ENCODE measurements around the gene CALN1. TPM values are rescaled to one million over a fixed set of nuclear protein-coding genes. Genes with fewer than 3 reads are reported as not detected.

CALN1 gene
- polyA plus RNA-seq, 1 donor (not counting 4 experiments of a cell fraction or from before 2014, with no cell fraction given): not detected

DNA sequence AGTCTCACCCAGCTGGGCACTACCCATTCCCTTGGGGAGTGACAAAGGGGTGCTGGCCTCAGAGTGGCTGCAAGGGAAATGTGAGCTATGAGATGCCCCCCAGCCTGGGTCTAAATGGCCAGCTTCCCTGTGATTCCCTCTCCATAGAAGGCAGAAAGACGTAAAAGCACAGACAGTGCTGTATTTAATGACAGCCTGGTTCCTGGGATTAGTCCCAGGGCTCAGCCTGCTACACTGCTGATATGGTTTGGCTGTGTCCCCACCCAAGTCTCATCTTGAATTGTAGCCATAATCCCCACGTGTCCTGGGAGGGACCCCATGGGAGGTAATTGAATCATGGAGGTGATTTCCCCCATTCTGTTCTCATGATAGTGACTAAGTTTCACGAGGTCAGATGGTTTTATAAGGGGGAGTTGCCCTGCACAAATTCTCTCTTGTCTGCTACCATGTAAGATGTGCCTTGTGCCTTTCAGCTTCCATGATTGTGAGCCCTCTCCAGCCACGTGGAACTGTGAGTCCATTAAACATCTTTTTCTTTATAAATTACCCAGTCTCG lies 23.9 kb upstream of the CALN1 start:
- DNase-seq (ENCODE audit: low read depth, low spot score): no peak
- no peak for FAIRE-seq
- no peak overlapping the region for H3K4me3 ChIP-seq (ENCODE audit: control insufficient read depth in 2 of 3, extremely low read depth in 1 of 3, insufficient read depth in 2 of 3, low read depth in 1 of 3, low read length in 3 of 3)
- H4K20me1 ChIP-seq (ENCODE audit: control insufficient read depth, extremely low read depth, insufficient read depth, low read length): no peaks in the 10 kb centered on the region
- TF ChIP-seq, protein P1, sequence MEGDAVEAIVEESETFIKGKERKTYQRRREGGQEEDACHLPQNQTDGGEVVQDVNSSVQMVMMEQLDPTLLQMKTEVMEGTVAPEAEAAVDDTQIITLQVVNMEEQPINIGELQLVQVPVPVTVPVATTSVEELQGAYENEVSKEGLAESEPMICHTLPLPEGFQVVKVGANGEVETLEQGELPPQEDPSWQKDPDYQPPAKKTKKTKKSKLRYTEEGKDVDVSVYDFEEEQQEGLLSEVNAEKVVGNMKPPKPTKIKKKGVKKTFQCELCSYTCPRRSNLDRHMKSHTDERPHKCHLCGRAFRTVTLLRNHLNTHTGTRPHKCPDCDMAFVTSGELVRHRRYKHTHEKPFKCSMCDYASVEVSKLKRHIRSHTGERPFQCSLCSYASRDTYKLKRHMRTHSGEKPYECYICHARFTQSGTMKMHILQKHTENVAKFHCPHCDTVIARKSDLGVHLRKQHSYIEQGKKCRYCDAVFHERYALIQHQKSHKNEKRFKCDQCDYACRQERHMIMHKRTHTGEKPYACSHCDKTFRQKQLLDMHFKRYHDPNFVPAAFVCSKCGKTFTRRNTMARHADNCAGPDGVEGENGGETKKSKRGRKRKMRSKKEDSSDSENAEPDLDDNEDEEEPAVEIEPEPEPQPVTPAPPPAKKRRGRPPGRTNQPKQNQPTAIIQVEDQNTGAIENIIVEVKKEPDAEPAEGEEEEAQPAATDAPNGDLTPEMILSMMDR (optimal IDR thresholded peaks at IDR 0.05 in 1 of 3, IDR thresholded peaks at IDR 0.05 in 1 of 3, conservative IDR thresholded peaks at IDR 0.05 in 1 of 3; ENCODE audit: extremely low read depth in 1 of 3, insufficient read depth in 2 of 3, low read length in 3 of 3): no peak
- no peak for TF ChIP-seq EZH2 (IDR thresholded peaks at IDR 0.05; ENCODE audit: low read length)
- dilution Hi-C loops (cut with MboI; ENCODE audit: extremely low pct_ligation_motif_present, low sequenced_read_pairs): no loop called here
- H2AFZ ChIP-seq (ENCODE audit: control insufficient read depth, low read length): no peak overlapping the region
- no peak overlapping the region for H3K4me2 ChIP-seq (ENCODE audit: control insufficient read depth, extremely low read depth, insufficient read depth, low read depth, low read length)
- H3K4me1 ChIP-seq (ENCODE audit: control insufficient read depth, extremely low read depth, insufficient read depth, low read length): no peaks in the 10 kb centered on the region
- H3K27ac ChIP-seq (ENCODE audit: control insufficient read depth, insufficient read depth, low read length): no peak overlapping the region
- no peak overlapping the region for H3K9ac ChIP-seq (ENCODE audit: control insufficient read depth, extremely low read depth, insufficient read depth, low read length)
- H3K27me3 ChIP-seq (ENCODE audit: control insufficient read depth, extremely low read depth, insufficient read depth, low read length): no peaks in the 10 kb centered on the region
- H3K9me1 ChIP-seq (ENCODE audit: control insufficient read depth, extremely low read depth, insufficient read depth, low read length): no peaks in the 10 kb centered on the region
- no peaks in the 10 kb centered on the region for H3K36me3 ChIP-seq (ENCODE audit: control insufficient read depth in 2 of 2, extremely low read depth in 1 of 2, insufficient read depth in 2 of 2, low read length in 2 of 2)
- no peaks in the 10 kb centered on the region for H3K9me3 ChIP-seq (ENCODE audit: control insufficient read depth, low read depth, low read length)
- no peaks in the 10 kb centered on the region for H3K79me2 ChIP-seq (ENCODE audit: control insufficient read depth, insufficient read depth, low read length)

DNA sequence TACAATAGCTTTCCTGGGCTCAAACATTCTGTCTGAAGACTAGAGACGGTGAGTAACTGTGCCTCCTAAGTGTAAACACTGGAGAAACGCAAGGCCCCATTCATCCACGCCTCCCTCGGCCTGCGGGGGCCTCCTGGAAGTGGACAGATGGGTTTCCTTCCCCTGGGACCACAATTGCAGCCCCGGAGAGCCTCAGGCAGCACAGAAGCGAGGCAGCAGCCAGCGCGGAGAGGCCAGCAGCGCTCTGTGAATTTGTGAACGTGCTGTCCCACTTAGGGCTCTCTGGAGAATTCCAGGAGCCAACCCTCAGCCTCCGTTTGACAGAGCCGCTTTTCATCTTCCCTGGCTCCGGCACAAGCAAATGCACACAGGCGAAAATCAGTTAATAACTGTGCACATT lies 23.2 kb upstream of the CALN1 start:
- no peak overlapping the region for H3K27ac ChIP-seq (ENCODE audit: control insufficient read depth, insufficient read depth, low read length)
- no peaks in the 10 kb centered on the region for H3K27me3 ChIP-seq (ENCODE audit: control insufficient read depth, extremely low read depth, insufficient read depth, low read length)
- no peak overlapping the region for H3K4me3 ChIP-seq (ENCODE audit: control insufficient read depth in 2 of 3, extremely low read depth in 1 of 3, insufficient read depth in 2 of 3, low read depth in 1 of 3, low read length in 3 of 3)
- FAIRE-seq (no peak), DNase-seq (ENCODE audit: low read depth, low spot score) (no peak)
- no peak overlapping the region for H3K4me2 ChIP-seq (ENCODE audit: control insufficient read depth, extremely low read depth, insufficient read depth, low read depth, low read length)
- H3K36me3 ChIP-seq (ENCODE audit: control insufficient read depth in 2 of 2, extremely low read depth in 1 of 2, insufficient read depth in 2 of 2, low read length in 2 of 2): no peaks in the 10 kb centered on the region
- no peak overlapping the region for H2AFZ ChIP-seq (ENCODE audit: control insufficient read depth, low read length)
- dilution Hi-C loops (cut with MboI; ENCODE audit: extremely low pct_ligation_motif_present, low sequenced_read_pairs): no loop called here
- H3K79me2 ChIP-seq (ENCODE audit: control insufficient read depth, insufficient read depth, low read length): no peaks in the 10 kb centered on the region
- no peaks in the 10 kb centered on the region for H3K9me3 ChIP-seq (ENCODE audit: control insufficient read depth, low read depth, low read length)
- no peaks in the 10 kb centered on the region for H3K9me1 ChIP-seq (ENCODE audit: control insufficient read depth, extremely low read depth, insufficient read depth, low read length)
- no peak for TF ChIP-seq EZH2 (IDR thresholded peaks at IDR 0.05; ENCODE audit: low read length)
- TF ChIP-seq, protein P1 (optimal IDR thresholded peaks at IDR 0.05 in 1 of 3, IDR thresholded peaks at IDR 0.05 in 1 of 3, conservative IDR thresholded peaks at IDR 0.05 in 1 of 3; ENCODE audit: extremely low read depth in 1 of 3, insufficient read depth in 2 of 3, low read length in 3 of 3): no peak
- no peaks in the 10 kb centered on the region for H4K20me1 ChIP-seq (ENCODE audit: control insufficient read depth, extremely low read depth, insufficient read depth, low read length)
- no peak overlapping the region for H3K9ac ChIP-seq (ENCODE audit: control insufficient read depth, extremely low read depth, insufficient read depth, low read length)
- no peaks in the 10 kb centered on the region for H3K4me1 ChIP-seq (ENCODE audit: control insufficient read depth, extremely low read depth, insufficient read depth, low read length)
